GM23338 (cell line): ENCODE data around the gene EXOC6. TPM values are rescaled to one million over a fixed set of nuclear protein-coding genes. Genes with fewer than 3 reads are reported as not detected.

Experiments
- ATAC-seq: fragments of 200-7000 bp; cut with Tn5 transposase; 3 replicates; pipeline ENCODE4 v1.9.1; 2020
- DNase-seq: peaks from one replicate; pipeline ENCODE4 v3.0.0-alpha.2; 2015; ENCODE audit warnings: low spot score
- H2AFZ ChIP-seq: fragments of 200-600 bp; sonication (generic); 2 replicates; pipeline ENCODE4 v1.8.0; 2016; ENCODE audit warnings: antibody characterized with exemption, mild to moderate bottlenecking, moderate library complexity
- H3F3A ChIP-seq: fragments of 200-600 bp; sonication (generic); replicated peaks from 2 replicates; pipeline ENCODE4 v1.8.0; 2017; ENCODE audit warnings: antibody characterized with exemption, mixed run types, low read depth
- H3K27ac ChIP-seq: fragments of 200-600 bp; sonication (generic); 2 replicates; pipeline ENCODE4 v1.6.1; 2016; ENCODE audit warnings: low read depth
- H3K27me3 ChIP-seq: fragments of 200-600 bp; sonication (generic); 2 replicates; pipeline ENCODE4 v1.8.0; 2016; ENCODE audit warnings: mild to moderate bottlenecking, mixed run types, moderate library complexity; ENCODE audit not compliant: insufficient read depth
- H3K36me3 ChIP-seq: fragments of 200-600 bp; sonication (generic); 2 replicates; pipeline ENCODE4 v1.8.0; 2016; ENCODE audit warnings: mild to moderate bottlenecking; ENCODE audit not compliant: insufficient read depth
- H3K4me1 ChIP-seq: fragments of 200-600 bp; sonication (generic); 2 replicates; pipeline ENCODE4 v1.8.0; 2016; ENCODE audit warnings: mild to moderate bottlenecking, moderate library complexity; ENCODE audit not compliant: insufficient read depth
- H3K4me2 ChIP-seq: fragments of 200-600 bp; sonication (generic); 2 replicates; pipeline ENCODE4 v1.7.1; 2017; ENCODE audit warnings: mixed run types
- H3K4me3 ChIP-seq: fragments of 200-600 bp; sonication (generic); 2 replicates; pipeline ENCODE4 v1.6.1; 2016; ENCODE audit warnings: mixed run types
- H3K79me2 ChIP-seq: fragments of 200-600 bp; sonication (generic); replicated peaks from 2 replicates; pipeline ENCODE4 v1.8.0; 2017; ENCODE audit warnings: mild to moderate bottlenecking; ENCODE audit not compliant: insufficient read depth
- H3K9me2 ChIP-seq: fragments of 200-600 bp; sonication (generic); 2 replicates; pipeline ENCODE4 v1.8.0; 2017; ENCODE audit not compliant: insufficient read depth
- H4K20me1 ChIP-seq: fragments of 200-600 bp; sonication (generic); replicated peaks from 2 replicates; pipeline ENCODE4 v1.8.0; 2017; ENCODE audit warnings: mild to moderate bottlenecking; ENCODE audit not compliant: insufficient read depth
- H3K27ac Mint-ChIP-seq: 2 replicates; pipeline ENCODE4 v1.8.0; 2020; ENCODE audit warnings: inconsistent platforms, mild to moderate bottlenecking, moderate library complexity, mixed read lengths
- H3K27me3 Mint-ChIP-seq: 3 replicates; pipeline ENCODE4 v1.8.0; 2022; ENCODE audit warnings: low read depth, mild to moderate bottlenecking, moderate library complexity, mixed read lengths, inconsistent platforms; ENCODE audit not compliant: insufficient read depth, poor library complexity
- H3K36me3 Mint-ChIP-seq: 3 replicates; pipeline ENCODE4 v1.8.0; 2021; ENCODE audit warnings: low read depth, mild to moderate bottlenecking, inconsistent platforms, moderate library complexity, mixed read lengths
- H3K4me1 Mint-ChIP-seq: 3 replicates; pipeline ENCODE4 v1.8.0; 2020; ENCODE audit warnings: mild to moderate bottlenecking, inconsistent platforms, mixed read lengths
- H3K4me3 Mint-ChIP-seq: 3 replicates; pipeline ENCODE4 v1.8.0; 2021; ENCODE audit warnings: moderate library complexity, mild to moderate bottlenecking, inconsistent platforms, mixed read lengths
- H3K9me3 Mint-ChIP-seq: 3 replicates; pipeline ENCODE4 v1.8.0; 2020; ENCODE audit warnings: moderate library complexity, mild to moderate bottlenecking, inconsistent platforms, mixed read lengths
- CREB1 ChIP-seq: fragments of 250-450 bp; sonication (Bioruptor Pico); IDR thresholded peaks from 2 replicates; pipeline ENCODE4 v1.5.0; 2020; ENCODE audit warnings: low read depth, mild to moderate bottlenecking, moderate library complexity
- CTCF ChIP-seq, 2 experiments: fragments of 200-600 bp in 1 of 2; sonication (generic) in 1 of 2; conservative IDR thresholded peaks; 2 replicates each; pipeline versions ENCODE4 v1.5.1 to v1.6.1; 2016 to 2017; ENCODE audit warnings: antibody characterized with exemption in 2 of 2, low read depth in 2 of 2, mild to moderate bottlenecking in 2 of 2, moderate library complexity in 1 of 2
- ETS1 ChIP-seq: IDR thresholded peaks from 2 replicates; pipeline ENCODE4 v1.6.1; 2016; ENCODE audit warnings: antibody characterized with exemption
- EZH2 ChIP-seq: fragments of 200-600 bp; sonication (generic); IDR thresholded peaks from one replicate; pipeline ENCODE4 v1.8.0; 2017; ENCODE audit warnings: antibody characterized with exemption, mild to moderate bottlenecking, low read depth; ENCODE audit not compliant: unreplicated experiment
- EZH2phosphoT487 ChIP-seq: fragments of 200-600 bp; sonication (generic); IDR thresholded peaks from one replicate; pipeline ENCODE4 v1.8.1; 2018; ENCODE audit warnings: antibody characterized with exemption; ENCODE audit not compliant: unreplicated experiment
- JUNB ChIP-seq: IDR thresholded peaks from one replicate; pipeline ENCODE4 v1.6.1; 2016; ENCODE audit warnings: antibody characterized with exemption; ENCODE audit not compliant: unreplicated experiment
- POLR2AphosphoS5 ChIP-seq: IDR thresholded peaks from 2 replicates; pipeline ENCODE4 v1.6.1; 2016; ENCODE audit warnings: antibody characterized with exemption, low read depth
- REST ChIP-seq: IDR thresholded peaks from one replicate; pipeline ENCODE4 v1.6.1; 2018; ENCODE audit warnings: antibody characterized with exemption; ENCODE audit not compliant: unreplicated experiment
- STAT1 ChIP-seq: IDR thresholded peaks from one replicate; pipeline ENCODE4 v1.6.1; 2016; ENCODE audit warnings: antibody characterized with exemption; ENCODE audit not compliant: unreplicated experiment
- ZNF331 ChIP-seq: fragments of 250-450 bp; sonication (Bioruptor Pico); IDR thresholded peaks from 2 replicates; pipeline ENCODE4 v1.5.0; 2020; ENCODE audit warnings: low read depth, mild to moderate bottlenecking, moderate library complexity
- polyA plus RNA-seq: library from polyadenylated mRNA; unstranded; fragments of >200 nt; fragmentation: Nextera tagmentation; extraction: Ambion mirVana; gene quantifications from 2 replicates; pipeline ENCODE4 v1.2.1, GENCODE V29; 2016
- total RNA-seq: library from RNA; depleted of rRNA; stranded (reverse); fragments of >200 nt; shearing (Covaris generic); gene quantifications from 2 replicates; pipeline ENCODE4 v1.2.3, GENCODE V29; 2014

EXOC6 gene
- total and polyA plus RNA-seq, 2 experiments from 2014 or later, result 5.0 to 6.0 TPM

GRCh38 chr10:93090619-93091018 is 242.3 kb downstream of the EXOC6 start (continued):
- TF ChIP-seq JUNB, result no peak
- no peak for TF ChIP-seq STAT1
- TF ChIP-seq ETS1, result no peak
- no peak for TF ChIP-seq EZH2phosphoT487
- TF ChIP-seq EZH2, result no peak

GRCh38 chr10:93091960-93092359 is 243.6 kb downstream of the EXOC6 start:
- H3K79me2 ChIP-seq, result no peaks in the 10 kb centered on the region
- no peaks in the 10 kb centered on the region for H4K20me1 ChIP-seq
- peaks cover 12% of the 10 kb centered on the region for H3K27me3 Mint-ChIP-seq
- no peak overlapping the region for H2AFZ ChIP-seq
- DNase-seq (no peak), ATAC-seq (no peak)
- no peak overlapping the region for H3K4me2 ChIP-seq
- H3F3A ChIP-seq, result no peaks in the 10 kb centered on the region; the same call in 1 of the 2 replicates
- H3K27ac ChIP-seq, result no peak overlapping the region
- H3K36me3 ChIP-seq, result no peaks in the 10 kb centered on the region
- no peaks in the 10 kb centered on the region for H3K27me3 ChIP-seq
- no peak overlapping the region for H3K4me3 Mint-ChIP-seq
- peaks cover 15% of the 10 kb centered on the region; the same call in 1 of the 2 replicates for H3K9me2 ChIP-seq
- H3K9me3 Mint-ChIP-seq, result peaks cover 2% of the 10 kb centered on the region; the same call in 2 of the 3 replicates
- H3K4me1 Mint-ChIP-seq, result peaks cover 14% of the 10 kb centered on the region
- peaks cover 8% of the 10 kb centered on the region; the same call in 2 of the 3 replicates for H3K36me3 Mint-ChIP-seq
- peaks cover 16% of the 10 kb centered on the region for H3K4me1 ChIP-seq
- no peak overlapping the region for H3K4me3 ChIP-seq
- H3K27ac Mint-ChIP-seq, result no peak overlapping the region
- TF ChIP-seq JUNB (no peak), ZNF331 (CRISPR knock-in tag) (no peak), STAT1 (no peak), REST (no peak), POLR2AphosphoS5 (no peak)

GRCh38 chr10:93095225-93095624 is 246.9 kb downstream of the EXOC6 start:
- H3K27ac ChIP-seq, result no peak overlapping the region
- no peaks in the 10 kb centered on the region for H3K4me1 ChIP-seq
- peaks cover 12% of the 10 kb centered on the region for H3K27me3 Mint-ChIP-seq
- no peaks in the 10 kb centered on the region; the same call in 1 of the 3 replicates for H3K4me1 Mint-ChIP-seq
- ATAC-seq (peak; percentile 62), DNase-seq (peak; percentile 35)
- H4K20me1 ChIP-seq, result no peaks in the 10 kb centered on the region
- H2AFZ ChIP-seq, result peak overlapping the region; percentile 32; the same call in 1 of the 2 replicates
- H3K9me2 ChIP-seq, result peaks cover 8% of the 10 kb centered on the region; the same call in 1 of the 2 replicates
- no peaks in the 10 kb centered on the region for H3K36me3 ChIP-seq
- H3K27me3 ChIP-seq, result no peaks in the 10 kb centered on the region
- H3K79me2 ChIP-seq, result no peaks in the 10 kb centered on the region
- no peaks in the 10 kb centered on the region for H3K36me3 Mint-ChIP-seq
- H3K9me3 Mint-ChIP-seq, result no peaks in the 10 kb centered on the region; the same call in 2 of the 3 replicates
- no peak for TF ChIP-seq STAT1
- TF ChIP-seq CREB1 (CRISPR knock-in tag), result no peak
- TF ChIP-seq JUNB, result no peak
- TF ChIP-seq CTCF (conservative IDR thresholded peaks at IDR 0.05; ENCODE audit: low read depth in 2 of 2), result peak in 1 of 2 experiments; percentile 62; a peak in 3 of 4 replicates
- no peak for TF ChIP-seq EZH2phosphoT487
- TF ChIP-seq REST, result no peak
- H3K4me3 Mint-ChIP-seq, result no peak overlapping the region
- no peak overlapping the region for H3K4me3 ChIP-seq
- peak overlapping the region; percentile 19; the same call in 1 of the 2 replicates for H3K27ac Mint-ChIP-seq
- H3F3A ChIP-seq, result no peaks in the 10 kb centered on the region
- no peak overlapping the region for H3K4me2 ChIP-seq
